Measurements from ENCODE around the gene UBP1. TPM values are rescaled to one million over a fixed set of nuclear protein-coding genes. Genes with fewer than 3 reads are reported as not detected.
A peak's percentile ranks its signal among the peaks of the same experiment; 100 is the strongest.

The UBP1 gene
- total and polyA plus RNA-seq, 2 donors (not counting 1 experiment from before 2014, with no cell fraction given) = 48.1 to 99.7 TPM

- Histone ChIP-seq H3K79me2 (ENCODE audit: control insufficient read depth, insufficient read depth, low read length) (no peaks in the 10 kb centered on the region), H3K27ac (ENCODE audit: insufficient read depth, low read length) (no peak overlapping the region), H4K20me1 (ENCODE audit: control insufficient read depth, extremely low read depth, insufficient read depth, low read length) (no peaks in the 10 kb centered on the region), H3K4me1 (ENCODE audit: control insufficient read depth, extremely low read depth, insufficient read depth, low read length) (no peaks in the 10 kb centered on the region), H3K9ac (ENCODE audit: insufficient read depth, low read length) (no peak overlapping the region), H3K9me3 (ENCODE audit: control insufficient read depth, insufficient read depth, low read depth, low read length) (no peaks in the 10 kb centered on the region), H2AFZ (ENCODE audit: low read length) (no peak overlapping the region), H3K4me2 (ENCODE audit: extremely low read depth, insufficient read depth, low read length) (no peak overlapping the region), H3K36me3 (ENCODE audit: control insufficient read depth, insufficient read depth, low read length) (peaks cover 13% of the 10 kb centered on the region), H3K4me3 (replicated peaks in 1 of 4; ENCODE audit: control extremely low read depth in 1 of 4, insufficient read depth in 1 of 4, low read depth in 3 of 4, low read length in 4 of 4) (no peak overlapping the region), H3K27me3 (ENCODE audit: control insufficient read depth, insufficient read depth, low read length) (no peaks in the 10 kb centered on the region)
- no peak for TF ChIP-seq EZH2 (IDR thresholded peaks at IDR 0.05; ENCODE audit: low read length, missing control alignments)
- no peak for TF ChIP-seq CTCF (conservative IDR thresholded peaks at IDR 0.05 in 1 of 2, IDR thresholded peaks at IDR 0.05 in 1 of 2; ENCODE audit: low read depth in 1 of 2, low read length in 2 of 2)
- peak in 1 of 2 donors; percentile 62 for DNase-seq (ENCODE audit: low read depth in 2 of 2)
Observed at GRCh38 chr3:33403756-33404155, 36.4 kb downstream of the UBP1 start.

GRCh38 chr3:33402936-33403335 lies 37.3 kb downstream of the UBP1 start:
- Histone ChIP-seq H3K36me3 (ENCODE audit: control insufficient read depth, insufficient read depth, low read length) (peaks cover 16% of the 10 kb centered on the region), H3K4me1 (ENCODE audit: control insufficient read depth, extremely low read depth, insufficient read depth, low read length) (no peaks in the 10 kb centered on the region), H3K4me3 (replicated peaks in 1 of 4; ENCODE audit: control extremely low read depth in 1 of 4, insufficient read depth in 1 of 4, low read depth in 3 of 4, low read length in 4 of 4) (no peak overlapping the region), H3K4me2 (ENCODE audit: extremely low read depth, insufficient read depth, low read length) (no peak overlapping the region), H3K9me3 (ENCODE audit: control insufficient read depth, insufficient read depth, low read depth, low read length) (no peaks in the 10 kb centered on the region), H3K9ac (ENCODE audit: insufficient read depth, low read length) (no peak overlapping the region), H4K20me1 (ENCODE audit: control insufficient read depth, extremely low read depth, insufficient read depth, low read length) (no peaks in the 10 kb centered on the region), H3K27ac (ENCODE audit: insufficient read depth, low read length) (no peak overlapping the region), H2AFZ (ENCODE audit: low read length) (no peak overlapping the region), H3K79me2 (ENCODE audit: control insufficient read depth, insufficient read depth, low read length) (no peaks in the 10 kb centered on the region), H3K27me3 (ENCODE audit: control insufficient read depth, insufficient read depth, low read length) (no peaks in the 10 kb centered on the region)
- DNase-seq (ENCODE audit: low read depth in 2 of 2) = no peak
- TF ChIP-seq EZH2 (IDR thresholded peaks at IDR 0.05; ENCODE audit: low read length, missing control alignments) (no peak), CTCF (conservative IDR thresholded peaks at IDR 0.05 in 1 of 2, IDR thresholded peaks at IDR 0.05 in 1 of 2; ENCODE audit: low read depth in 1 of 2, low read length in 2 of 2) (no peak)

GRCh38 chr3:33401781-33402180 lies 38.4 kb downstream of the UBP1 start:
- Histone ChIP-seq H4K20me1 (ENCODE audit: control insufficient read depth, extremely low read depth, insufficient read depth, low read length) (no peaks in the 10 kb centered on the region), H3K36me3 (ENCODE audit: control insufficient read depth, insufficient read depth, low read length) (peaks cover 17% of the 10 kb centered on the region), H3K27me3 (ENCODE audit: control insufficient read depth, insufficient read depth, low read length) (no peaks in the 10 kb centered on the region), H3K4me3 (replicated peaks in 1 of 4; ENCODE audit: control extremely low read depth in 1 of 4, insufficient read depth in 1 of 4, low read depth in 3 of 4, low read length in 4 of 4) (no peak overlapping the region), H3K27ac (ENCODE audit: insufficient read depth, low read length) (no peak overlapping the region), H3K4me2 (ENCODE audit: extremely low read depth, insufficient read depth, low read length) (no peak overlapping the region), H3K9me3 (ENCODE audit: control insufficient read depth, insufficient read depth, low read depth, low read length) (no peaks in the 10 kb centered on the region), H3K4me1 (ENCODE audit: control insufficient read depth, extremely low read depth, insufficient read depth, low read length) (no peaks in the 10 kb centered on the region), H3K79me2 (ENCODE audit: control insufficient read depth, insufficient read depth, low read length) (no peaks in the 10 kb centered on the region), H2AFZ (ENCODE audit: low read length) (no peak overlapping the region), H3K9ac (ENCODE audit: insufficient read depth, low read length) (no peak overlapping the region)
- peak in 1 of 2 donors; percentile 74 for DNase-seq (ENCODE audit: low read depth in 2 of 2)
- TF ChIP-seq CTCF (conservative IDR thresholded peaks at IDR 0.05 in 1 of 2, IDR thresholded peaks at IDR 0.05 in 1 of 2; ENCODE audit: low read depth in 1 of 2, low read length in 2 of 2) = no peak
- no peak for TF ChIP-seq EZH2 (IDR thresholded peaks at IDR 0.05; ENCODE audit: low read length, missing control alignments)

All from fibroblast of lung (primary cell).